ENCODE results near the gene VPS37D. TPM values are rescaled to one million over a fixed set of nuclear protein-coding genes. Genes with fewer than 3 reads are reported as not detected.

VPS37D gene
- total RNA-seq, 1 donor from 2014 or later = 9.8 TPM

DNA sequence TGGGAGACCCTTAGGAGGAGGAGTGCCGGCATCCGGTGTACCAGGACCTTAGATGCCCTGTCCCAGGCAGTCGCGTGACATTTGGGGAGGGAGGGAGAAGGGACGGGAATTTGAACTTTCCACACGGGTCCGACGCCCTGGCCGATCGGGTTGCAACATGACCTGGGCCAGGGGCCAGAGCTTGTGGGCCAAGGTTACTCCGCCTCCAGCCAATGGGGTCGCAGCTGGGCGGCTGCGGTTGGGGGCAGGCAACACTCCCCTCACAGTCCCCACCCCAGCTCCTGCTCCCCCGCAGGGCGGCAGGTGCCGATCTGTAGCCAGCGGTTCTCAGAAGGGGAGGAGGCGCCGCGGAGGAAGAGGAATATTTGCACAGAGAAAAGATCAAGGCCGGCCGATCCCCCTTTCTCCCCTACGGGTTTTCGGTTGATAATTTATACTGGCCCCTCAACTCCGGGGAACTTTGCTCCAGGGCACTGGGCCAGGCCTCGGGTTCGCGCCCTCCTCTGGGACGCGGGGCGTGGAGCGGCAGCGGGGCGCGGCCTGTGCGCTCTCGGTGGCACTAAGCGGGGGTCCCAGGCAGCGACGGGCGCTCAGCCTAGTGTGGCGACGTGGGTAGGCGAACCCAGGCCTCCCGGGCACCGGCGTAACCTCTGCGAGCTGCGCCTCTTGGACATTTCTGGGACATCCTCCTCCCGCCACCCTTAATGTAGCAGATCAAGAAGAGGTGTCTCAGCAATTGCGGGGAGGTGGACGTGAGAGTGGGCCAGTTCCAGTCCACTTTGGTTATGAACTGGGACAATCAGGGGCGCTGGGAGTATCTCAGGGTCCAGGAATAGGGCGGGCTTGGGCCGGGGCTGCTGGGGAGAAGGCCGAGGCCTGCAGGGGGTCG, 44.5 kb upstream of the VPS37D start:
- no peak overlapping the region for H3K27ac Mint-ChIP-seq (ENCODE audit: unreplicated experiment)
- DNase-seq (ENCODE audit: low spot score) = no peak
- peak overlapping the region; percentile 65 for H3K4me3 Mint-ChIP-seq (ENCODE audit: unreplicated experiment)
- no peaks in the 10 kb centered on the region for H3K9me3 Mint-ChIP-seq (ENCODE audit: unreplicated experiment)
- H3K4me1 Mint-ChIP-seq (ENCODE audit: unreplicated experiment) = peaks cover 5% of the 10 kb centered on the region
- H3K27me3 Mint-ChIP-seq (ENCODE audit: unreplicated experiment) = peaks cover 3% of the 10 kb centered on the region
- TF ChIP-seq, protein P1, sequence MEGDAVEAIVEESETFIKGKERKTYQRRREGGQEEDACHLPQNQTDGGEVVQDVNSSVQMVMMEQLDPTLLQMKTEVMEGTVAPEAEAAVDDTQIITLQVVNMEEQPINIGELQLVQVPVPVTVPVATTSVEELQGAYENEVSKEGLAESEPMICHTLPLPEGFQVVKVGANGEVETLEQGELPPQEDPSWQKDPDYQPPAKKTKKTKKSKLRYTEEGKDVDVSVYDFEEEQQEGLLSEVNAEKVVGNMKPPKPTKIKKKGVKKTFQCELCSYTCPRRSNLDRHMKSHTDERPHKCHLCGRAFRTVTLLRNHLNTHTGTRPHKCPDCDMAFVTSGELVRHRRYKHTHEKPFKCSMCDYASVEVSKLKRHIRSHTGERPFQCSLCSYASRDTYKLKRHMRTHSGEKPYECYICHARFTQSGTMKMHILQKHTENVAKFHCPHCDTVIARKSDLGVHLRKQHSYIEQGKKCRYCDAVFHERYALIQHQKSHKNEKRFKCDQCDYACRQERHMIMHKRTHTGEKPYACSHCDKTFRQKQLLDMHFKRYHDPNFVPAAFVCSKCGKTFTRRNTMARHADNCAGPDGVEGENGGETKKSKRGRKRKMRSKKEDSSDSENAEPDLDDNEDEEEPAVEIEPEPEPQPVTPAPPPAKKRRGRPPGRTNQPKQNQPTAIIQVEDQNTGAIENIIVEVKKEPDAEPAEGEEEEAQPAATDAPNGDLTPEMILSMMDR (IDR thresholded peaks at IDR 0.05; ENCODE audit: unreplicated experiment) = no peak
- H3K36me3 Mint-ChIP-seq (ENCODE audit: low read depth, unreplicated experiment) = no peaks in the 10 kb centered on the region

DNA sequence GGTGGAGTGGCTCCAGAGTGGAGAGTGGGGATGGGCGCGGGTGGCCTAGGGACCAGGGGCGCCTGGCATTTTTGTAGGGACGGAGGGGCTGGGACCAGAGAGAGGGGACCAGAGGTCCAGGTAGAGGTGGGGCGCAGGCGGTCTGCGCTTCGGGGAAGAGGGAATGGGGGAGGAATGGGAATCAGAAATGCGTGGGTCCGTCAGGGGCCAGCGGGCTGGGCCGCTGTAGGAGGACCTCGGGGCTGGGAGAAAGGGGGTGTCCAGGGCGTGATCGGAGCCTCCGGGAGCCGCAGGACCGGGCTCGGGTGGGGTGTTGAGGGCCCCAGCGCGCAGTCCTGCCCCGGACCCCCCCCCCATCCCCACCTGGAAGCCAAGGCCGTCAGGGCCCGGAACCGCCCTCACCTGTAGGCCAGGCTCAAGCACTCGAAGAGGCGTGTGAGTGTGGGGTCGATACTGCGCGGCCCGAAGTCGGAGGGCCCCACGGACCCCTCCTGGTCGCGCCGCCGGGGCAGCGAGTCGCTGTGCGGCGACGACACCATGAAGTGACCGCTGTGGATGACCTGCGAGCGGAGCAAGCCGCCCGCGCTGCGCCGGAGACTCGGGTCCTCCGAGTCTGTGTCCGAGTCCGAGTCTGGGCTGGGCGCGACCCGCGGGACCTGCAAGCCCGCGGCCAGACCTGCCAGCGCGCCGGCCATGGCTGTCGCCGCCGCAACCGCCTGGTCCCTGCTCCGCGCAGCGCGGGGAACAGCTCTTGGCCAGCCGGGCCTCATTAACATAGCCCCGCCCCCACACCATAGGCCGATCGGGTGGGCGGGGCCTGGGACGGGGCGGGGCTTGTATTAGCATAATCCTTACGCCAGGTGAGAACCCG, 43.6 kb upstream of the VPS37D start, which contains the start of gene MLXIPL:
Gene MLXIPL, minus strand, starts transcription at position 725 of the 871 bp plus-strand sequence. Its CDS starts 30 bp downstream, at position 695.
- H3K9me3 Mint-ChIP-seq (ENCODE audit: unreplicated experiment) = no peaks in the 10 kb centered on the region
- H3K36me3 Mint-ChIP-seq (ENCODE audit: low read depth, unreplicated experiment) = no peaks in the 10 kb centered on the region
- DNase-seq (ENCODE audit: low spot score) = peak; percentile 80
- H3K4me1 Mint-ChIP-seq (ENCODE audit: unreplicated experiment) = peaks cover 5% of the 10 kb centered on the region
- H3K27me3 Mint-ChIP-seq (ENCODE audit: unreplicated experiment) = peaks cover 3% of the 10 kb centered on the region
- H3K4me3 Mint-ChIP-seq (ENCODE audit: unreplicated experiment) = peak within 1 kb of the TSS; percentile 65
- H3K27ac Mint-ChIP-seq (ENCODE audit: unreplicated experiment) = no peak within 1 kb of the TSS
- TF ChIP-seq, protein P1 (IDR thresholded peaks at IDR 0.05; ENCODE audit: unreplicated experiment) = no peak

DNA sequence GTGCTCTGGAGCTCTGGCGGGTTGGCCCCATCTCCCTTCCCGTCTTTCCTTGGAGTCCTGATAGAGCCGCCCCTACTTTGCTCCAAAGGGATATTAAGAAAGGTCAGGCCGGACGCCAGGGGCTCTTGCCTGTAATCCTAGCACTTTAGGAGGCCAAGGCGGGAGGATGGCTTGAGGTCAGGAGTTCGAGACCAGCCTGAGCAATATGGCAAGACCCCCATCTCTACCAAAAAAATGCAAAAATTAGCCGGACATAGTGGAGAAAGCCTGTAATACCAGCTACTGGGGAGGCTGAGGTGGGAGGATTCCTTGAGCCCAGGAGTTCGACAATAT, 43.0 kb upstream of the VPS37D start:
- Mint-ChIP-seq H3K27ac (ENCODE audit: unreplicated experiment) (no peak overlapping the region), H3K27me3 (ENCODE audit: unreplicated experiment) (peaks cover 6% of the 10 kb centered on the region), H3K9me3 (ENCODE audit: unreplicated experiment) (no peaks in the 10 kb centered on the region), H3K4me1 (ENCODE audit: unreplicated experiment) (peaks cover 5% of the 10 kb centered on the region), H3K4me3 (ENCODE audit: unreplicated experiment) (no peak overlapping the region), H3K36me3 (ENCODE audit: low read depth, unreplicated experiment) (no peaks in the 10 kb centered on the region)
- TF ChIP-seq, protein P1 (IDR thresholded peaks at IDR 0.05; ENCODE audit: unreplicated experiment) = no peak
- DNase-seq (ENCODE audit: low spot score) = no peak

DNA sequence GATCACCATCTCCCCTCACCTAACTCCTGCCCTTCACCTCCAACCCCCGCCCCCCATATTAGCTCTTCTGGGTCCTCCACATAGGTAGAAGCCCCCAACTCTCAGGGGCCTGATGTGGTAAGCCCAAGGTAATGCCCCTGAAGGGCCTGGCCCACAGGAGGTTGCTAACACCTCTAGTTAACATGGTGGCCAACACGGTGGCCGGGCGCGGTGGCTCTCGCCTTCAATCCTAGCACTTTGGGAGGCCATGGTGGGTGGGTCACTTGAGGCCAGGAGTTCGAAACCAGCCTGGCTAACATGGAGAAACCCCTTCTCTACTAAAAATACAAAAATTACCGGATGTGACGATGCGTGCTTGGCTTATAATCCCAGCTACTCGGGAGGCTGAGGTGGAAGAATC, 42.4 kb upstream of the VPS37D start:
- H3K27me3 Mint-ChIP-seq (ENCODE audit: unreplicated experiment) = peaks cover 6% of the 10 kb centered on the region
- TF ChIP-seq, protein P1 (IDR thresholded peaks at IDR 0.05; ENCODE audit: unreplicated experiment) = no peak
- H3K4me3 Mint-ChIP-seq (ENCODE audit: unreplicated experiment) = no peak overlapping the region
- no peaks in the 10 kb centered on the region for H3K9me3 Mint-ChIP-seq (ENCODE audit: unreplicated experiment)
- DNase-seq (ENCODE audit: low spot score) = no peak
- no peak overlapping the region for H3K27ac Mint-ChIP-seq (ENCODE audit: unreplicated experiment)
- peaks cover 5% of the 10 kb centered on the region for H3K4me1 Mint-ChIP-seq (ENCODE audit: unreplicated experiment)
- H3K36me3 Mint-ChIP-seq (ENCODE audit: low read depth, unreplicated experiment) = no peaks in the 10 kb centered on the region

Data from endothelial cell (in vitro differentiated cells).